CD8-positive, alpha-beta memory T cell (primary cell): ENCODE data around the gene KCNS3. TPM values are rescaled to one million over a fixed set of nuclear protein-coding genes. Genes with fewer than 3 reads are reported as not detected.

ENCODE experiments used
- CTCF ChIA-PET: fragments of 350-600 bp; sonication (Branson Sonifier 250); formaldehyde crosslinking; loops from one replicate; lab custom pipeline; 2021; ENCODE audit warnings: antibody characterized with exemption; lab: Charles Lee
- POLR2A ChIA-PET: fragments of 350-600 bp; sonication (Branson Sonifier 250); formaldehyde crosslinking; loops from one replicate; lab custom pipeline; 2021; ENCODE audit warnings: antibody characterized with exemption; lab: Charles Lee
- DNase-seq, 5 donors: peaks; one replicate each; pipeline versions ENCODE4 v3.0.0 to v3.0.0-alpha.2; 2020 to 2022; ENCODE audit warnings: mixed read lengths in 1 of 5
- H3K27ac ChIP-seq: one replicate; pipeline ENCODE4 v1.7.0; 2013; ENCODE audit warnings: low read depth, mild to moderate bottlenecking, low read length, moderate library complexity
- H3K27me3 ChIP-seq: 2 replicates; pipeline ENCODE4 v1.7.0; 2013; ENCODE audit warnings: low read length, mild to moderate bottlenecking; ENCODE audit not compliant: insufficient read depth, poor library complexity, severe bottlenecking
- H3K36me3 ChIP-seq: 2 replicates; pipeline ENCODE4 v1.7.0; 2013; ENCODE audit warnings: mild to moderate bottlenecking, low read length, moderate library complexity; ENCODE audit not compliant: insufficient read depth
- H3K4me1 ChIP-seq: 2 replicates; pipeline ENCODE4 v1.7.0; 2013; ENCODE audit warnings: mild to moderate bottlenecking, low read length, moderate library complexity; ENCODE audit not compliant: insufficient read depth
- H3K4me3 ChIP-seq: 2 replicates; pipeline ENCODE4 v1.7.0; 2013; ENCODE audit warnings: mild to moderate bottlenecking, low read length
- H3K9me3 ChIP-seq: 2 replicates; pipeline ENCODE4 v1.7.0; 2013; ENCODE audit warnings: mild to moderate bottlenecking, low read length
- H3K27ac Mint-ChIP-seq, 8 donors: one replicate each; pipeline ENCODE4 v1.8.0; 2020 to 2021; ENCODE audit warnings: mixed read lengths in 8 of 8, mild to moderate bottlenecking in 6 of 8, inconsistent platforms in 3 of 8, moderate library complexity in 3 of 8
- H3K27me3 Mint-ChIP-seq, 2 donors: one replicate each; pipeline ENCODE4 v1.8.0; 2020 to 2021; ENCODE audit warnings: mixed read lengths in 2 of 2, mild to moderate bottlenecking in 1 of 2, moderate library complexity in 1 of 2
- H3K36me3 Mint-ChIP-seq, 3 donors: one replicate each; pipeline ENCODE4 v1.8.0; 2020 to 2021; ENCODE audit warnings: mixed read lengths in 3 of 3, inconsistent platforms in 1 of 3, mild to moderate bottlenecking in 1 of 3
- H3K4me1 Mint-ChIP-seq, 3 donors: one replicate each; pipeline ENCODE4 v1.8.0; 2020 to 2021; ENCODE audit warnings: mixed read lengths in 3 of 3, inconsistent platforms in 1 of 3, mild to moderate bottlenecking in 1 of 3
- H3K4me3 Mint-ChIP-seq, 7 donors: one replicate each; pipeline ENCODE4 v1.8.0; 2020 to 2021; ENCODE audit warnings: mixed read lengths in 7 of 7, mild to moderate bottlenecking in 6 of 7, moderate library complexity in 4 of 7, inconsistent platforms in 2 of 7
- H3K9me3 Mint-ChIP-seq, 5 donors: one replicate each; pipeline ENCODE4 v1.8.0; 2020 to 2022; ENCODE audit warnings: mixed read lengths in 5 of 5, mild to moderate bottlenecking in 3 of 5, moderate library complexity in 2 of 5, inconsistent platforms in 1 of 5
- polyA plus RNA-seq: library from polyadenylated mRNA; unstranded; fragments of 300-500 nt; fragmentation: Illumina TruSeq; gene quantifications from one replicate; pipeline ENCODE4 v1.2.3, GENCODE V29; 2021
- total RNA-seq, 2 experiments: library from RNA; stranded (reverse); gene quantifications; one replicate each; pipeline ENCODE4 v1.2.3, GENCODE V29; 2021

The KCNS3 gene
- total and polyA plus RNA-seq, 3 experiments from 2014 or later = not detected

DNA sequence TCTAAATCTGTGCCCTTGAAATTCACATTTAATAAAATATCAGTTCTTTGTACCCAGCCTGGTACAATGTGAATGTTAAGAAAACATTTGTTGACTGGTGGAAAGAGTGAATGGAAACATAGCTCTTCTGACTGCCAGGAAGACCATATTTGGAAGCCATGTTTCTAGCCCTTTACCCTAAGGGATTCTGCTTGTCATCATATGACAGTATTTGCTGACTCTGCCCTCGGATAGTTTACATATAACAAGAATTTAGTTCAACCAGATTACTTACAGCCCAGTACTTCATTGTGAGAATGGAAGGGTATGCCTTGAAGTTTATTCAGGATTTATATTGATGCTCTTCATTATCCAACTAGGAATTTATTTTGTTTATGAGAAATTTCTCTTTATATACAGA, 13.8 kb upstream of the KCNS3 start:
- Mint-ChIP-seq H3K9me3 (no peaks in the 10 kb centered on the region), H3K36me3 (no peaks in the 10 kb centered on the region), H3K4me1 (no peaks in the 10 kb centered on the region), H3K27ac (no peak overlapping the region), H3K4me3 (no peak overlapping the region), H3K27me3 (peaks cover 9 to 40% of the 10 kb centered on the region in 2 donors)
- CTCF ChIA-PET = no interaction called here
- Histone ChIP-seq H3K9me3 (no peaks in the 10 kb centered on the region), H3K4me1 (no peaks in the 10 kb centered on the region), H3K27ac (no peak overlapping the region), H3K36me3 (no peaks in the 10 kb centered on the region), H3K4me3 (no peak overlapping the region), H3K27me3 (no peaks in the 10 kb centered on the region)
- POLR2A ChIA-PET = no interaction called here
- DNase-seq = no peak

DNA sequence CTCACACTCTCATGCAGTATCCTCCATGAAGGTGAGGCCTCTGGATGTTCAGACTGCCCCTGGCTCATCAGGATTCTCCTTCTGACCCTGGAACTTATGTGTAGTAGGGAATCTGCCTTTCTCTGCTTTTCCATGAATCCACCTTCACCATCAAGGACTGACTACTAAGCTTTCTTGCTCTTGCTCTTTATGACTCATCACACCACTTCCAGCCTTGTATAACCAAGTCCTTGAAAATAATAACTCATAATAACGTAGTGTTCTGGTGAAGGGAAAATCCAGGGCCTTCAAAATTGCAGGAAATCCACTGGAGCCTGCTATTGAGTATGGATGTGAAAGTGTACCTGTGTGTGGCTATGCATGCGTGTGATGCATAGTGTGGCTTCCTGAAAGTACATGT, 11.3 kb upstream of the KCNS3 start:
- no peak overlapping the region for H3K4me3 ChIP-seq
- no peak for DNase-seq
- H3K4me3 Mint-ChIP-seq = no peak overlapping the region
- no peaks in the 10 kb centered on the region for H3K36me3 Mint-ChIP-seq
- H3K4me1 ChIP-seq = no peaks in the 10 kb centered on the region
- no peaks in the 10 kb centered on the region for H3K4me1 Mint-ChIP-seq
- no peaks in the 10 kb centered on the region for H3K9me3 Mint-ChIP-seq
- H3K36me3 ChIP-seq = no peaks in the 10 kb centered on the region
- CTCF ChIA-PET = no interaction called here
- no peak overlapping the region for H3K27ac ChIP-seq
- POLR2A ChIA-PET = no interaction called here
- peaks cover 11 to 37% of the 10 kb centered on the region in 2 donors for H3K27me3 Mint-ChIP-seq
- H3K9me3 ChIP-seq = no peaks in the 10 kb centered on the region
- H3K27ac Mint-ChIP-seq = no peak overlapping the region
- H3K27me3 ChIP-seq = no peaks in the 10 kb centered on the region

GRCh38 chr2:17869128-17869527, 9.3 kb upstream of the KCNS3 start:
- ChIA-PET POLR2A (no interaction called here), CTCF (no interaction called here)
- H3K27ac Mint-ChIP-seq = no peak overlapping the region
- H3K27me3 Mint-ChIP-seq = peaks cover 11 to 41% of the 10 kb centered on the region in 2 donors
- Histone ChIP-seq H3K27me3 (no peaks in the 10 kb centered on the region), H3K36me3 (no peaks in the 10 kb centered on the region), H3K9me3 (no peaks in the 10 kb centered on the region), H3K4me1 (no peaks in the 10 kb centered on the region), H3K27ac (no peak overlapping the region), H3K4me3 (no peak overlapping the region)
- no peak overlapping the region for H3K4me3 Mint-ChIP-seq
- peaks cover 0 to 4% (median 0%) of the 10 kb centered on the region in 5 donors for H3K9me3 Mint-ChIP-seq
- no peaks in the 10 kb centered on the region for H3K36me3 Mint-ChIP-seq
- H3K4me1 Mint-ChIP-seq = no peaks in the 10 kb centered on the region
- DNase-seq = no peak

DNA sequence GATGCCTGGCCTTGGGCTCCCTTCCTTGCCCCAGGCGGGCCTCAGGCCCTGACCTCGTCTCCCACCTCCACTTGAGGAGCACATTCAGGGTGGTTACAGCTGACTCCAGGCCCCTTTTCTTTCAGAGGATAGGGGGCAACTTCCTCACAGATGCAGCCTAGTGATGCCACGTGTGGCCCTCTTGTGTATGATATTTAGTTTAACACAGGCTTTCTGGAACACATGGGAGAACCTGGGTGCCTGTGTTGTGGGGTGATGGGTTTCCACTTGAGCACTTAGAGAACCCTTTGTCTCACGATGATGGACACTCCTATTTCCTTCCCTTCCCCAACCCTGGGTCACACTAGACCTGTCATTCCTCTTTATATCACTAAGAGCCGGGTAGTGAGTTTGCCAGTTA, 6.8 kb upstream of the KCNS3 start:
- H3K9me3 Mint-ChIP-seq = peaks cover 0 to 5% (median 0%) of the 10 kb centered on the region in 5 donors
- H3K4me3 ChIP-seq = no peak overlapping the region
- no peak overlapping the region for H3K27ac Mint-ChIP-seq
- no peaks in the 10 kb centered on the region for H3K9me3 ChIP-seq
- H3K4me1 ChIP-seq = no peaks in the 10 kb centered on the region
- peaks cover 5% of the 10 kb centered on the region for H3K27me3 ChIP-seq
- H3K36me3 ChIP-seq = no peaks in the 10 kb centered on the region
- CTCF ChIA-PET = no interaction called here
- no peaks in the 10 kb centered on the region for H3K36me3 Mint-ChIP-seq
- H3K4me3 Mint-ChIP-seq = no peak overlapping the region
- no peak overlapping the region for H3K27ac ChIP-seq
- H3K27me3 Mint-ChIP-seq = peaks cover 24 to 55% of the 10 kb centered on the region in 2 donors
- H3K4me1 Mint-ChIP-seq = no peaks in the 10 kb centered on the region
- POLR2A ChIA-PET = no interaction called here
- no peak for DNase-seq

DNA sequence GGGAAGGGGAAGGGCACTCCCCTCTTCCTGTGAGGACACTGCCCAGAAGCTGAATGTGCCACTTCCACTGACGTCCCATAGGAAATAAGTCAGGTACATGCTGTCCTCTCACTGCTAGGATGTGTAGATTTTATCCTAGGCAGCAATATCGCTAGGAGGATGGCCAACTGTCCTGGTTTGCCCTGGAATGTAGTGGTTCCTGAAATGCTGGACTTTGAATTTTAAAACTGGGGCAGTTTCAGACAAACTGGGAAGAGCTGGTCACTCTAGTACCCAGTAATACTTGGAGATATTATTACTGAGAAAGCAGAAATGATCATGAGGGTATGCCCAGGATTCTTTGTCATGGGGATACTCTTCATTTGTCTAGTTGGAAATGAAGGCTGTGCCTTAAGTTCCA, 5.4 kb upstream of the KCNS3 start:
- H3K4me1 ChIP-seq = no peaks in the 10 kb centered on the region
- no peak overlapping the region for H3K27ac ChIP-seq
- Mint-ChIP-seq H3K4me3 (no peak overlapping the region), H3K27me3 (peaks cover 36 to 63% of the 10 kb centered on the region in 2 donors), H3K36me3 (no peaks in the 10 kb centered on the region), H3K27ac (no peak overlapping the region), H3K4me1 (peaks cover 4 to 10% (median 6%) of the 10 kb centered on the region in 3 donors), H3K9me3 (peaks cover 0 to 5% (median 0%) of the 10 kb centered on the region in 5 donors)
- H3K27me3 ChIP-seq = peaks cover 5% of the 10 kb centered on the region
- CTCF ChIA-PET = no interaction called here
- H3K36me3 ChIP-seq = no peaks in the 10 kb centered on the region
- no peaks in the 10 kb centered on the region for H3K9me3 ChIP-seq
- POLR2A ChIA-PET = no interaction called here
- DNase-seq = no peak
- H3K4me3 ChIP-seq = no peak overlapping the region

DNA sequence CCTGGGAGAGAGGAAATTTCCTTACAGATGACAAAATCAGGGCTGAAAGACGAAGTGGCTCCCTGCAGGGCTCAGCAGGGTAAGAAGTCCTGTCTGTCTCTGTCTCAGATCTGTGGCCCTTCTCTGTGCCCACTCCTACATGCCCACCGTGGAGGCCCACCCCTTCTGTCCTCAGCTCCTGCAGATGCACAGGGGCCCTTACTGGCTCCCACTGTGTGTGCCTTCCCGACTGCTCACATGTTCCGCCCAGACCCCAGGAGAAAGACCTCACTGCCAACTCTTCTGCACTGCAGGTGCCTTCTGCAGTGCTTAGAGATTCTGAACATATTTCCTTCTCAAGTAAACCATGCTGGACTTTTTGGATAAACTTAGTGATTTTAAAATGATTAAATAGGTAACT, 1.9 kb upstream of the KCNS3 start:
- Mint-ChIP-seq H3K36me3 (no peaks in the 10 kb centered on the region), H3K9me3 (peaks cover 0 to 5% (median 2%) of the 10 kb centered on the region in 5 donors), H3K27ac (no peak overlapping the region), H3K4me1 (peaks cover 10 to 29% (median 12%) of the 10 kb centered on the region in 3 donors), H3K27me3 (peaks cover 48 to 66% of the 10 kb centered on the region in 2 donors), H3K4me3 (peak overlapping the region in 1 of 7 donors; percentile 2)
- no peak for DNase-seq
- Histone ChIP-seq H3K9me3 (no peaks in the 10 kb centered on the region), H3K27ac (no peak overlapping the region), H3K4me1 (no peaks in the 10 kb centered on the region), H3K27me3 (peaks cover 15% of the 10 kb centered on the region), H3K36me3 (no peaks in the 10 kb centered on the region), H3K4me3 (no peak overlapping the region)
- POLR2A ChIA-PET = no interaction called here
- CTCF ChIA-PET = no interaction called here

DNA sequence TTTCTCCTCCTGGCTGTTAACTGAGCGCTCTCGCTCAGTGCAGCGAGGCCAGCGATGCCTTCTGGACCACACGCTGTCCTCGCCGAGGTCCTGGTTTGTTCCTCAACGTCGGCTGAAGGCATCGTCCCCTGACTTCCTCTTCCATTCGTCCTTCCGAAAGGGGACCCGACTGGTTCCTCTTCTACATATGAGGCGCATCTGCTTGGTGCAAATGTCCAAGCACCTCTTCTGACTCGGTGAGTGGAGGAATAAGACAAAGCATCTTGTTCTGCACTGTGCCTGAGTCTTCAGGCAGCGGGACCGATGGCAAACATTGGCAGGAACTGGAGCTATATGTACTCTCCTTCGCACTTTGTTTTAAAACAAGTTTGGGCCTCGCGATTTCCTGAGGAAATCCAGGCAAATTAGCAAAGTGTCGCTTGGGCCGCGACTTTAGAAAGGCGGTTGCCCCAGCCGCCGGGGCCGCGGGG, 621 bp upstream of the KCNS3 start:
- DNase-seq = no peak
- no peaks in the 10 kb centered on the region for H3K36me3 Mint-ChIP-seq

GRCh38 chr2:17879137-17879912, 858 bp downstream of the KCNS3 start:
- peaks cover 15% of the 10 kb centered on the region for H3K27me3 ChIP-seq
- POLR2A ChIA-PET = no interaction called here

More for the DNA sequence above, 621 bp upstream of the KCNS3 start:
- Mint-ChIP-seq H3K27me3 (peaks cover 51 to 76% of the 10 kb centered on the region in 2 donors), H3K9me3 (peaks cover 0 to 6% (median 5%) of the 10 kb centered on the region in 5 donors), H3K4me3 (peak overlapping the region in 6 of 7 donors; percentile 59 to 78 (median 70)), H3K27ac (peak overlapping the region in 1 of 8 donors; percentile 20), H3K4me1 (peaks cover 10 to 29% (median 12%) of the 10 kb centered on the region in 3 donors)
- no peak overlapping the region for H3K27ac ChIP-seq
- H3K4me1 ChIP-seq = no peaks in the 10 kb centered on the region
- H3K36me3 ChIP-seq = no peaks in the 10 kb centered on the region
- peaks cover 15% of the 10 kb centered on the region for H3K27me3 ChIP-seq
- ChIA-PET CTCF (no interaction called here), POLR2A (no interaction called here)
- H3K4me3 ChIP-seq = no peak overlapping the region
- H3K9me3 ChIP-seq = no peaks in the 10 kb centered on the region

More at GRCh38 chr2:17879137-17879912, 858 bp downstream of the KCNS3 start:
- Mint-ChIP-seq H3K36me3 (no peaks in the 10 kb centered on the region), H3K9me3 (peaks cover 0 to 6% (median 2%) of the 10 kb centered on the region in 5 donors), H3K27ac (no peak overlapping the region), H3K27me3 (peaks cover 52 to 70% of the 10 kb centered on the region in 2 donors), H3K4me3 (peak overlapping the region in 6 of 7 donors; percentile 19 to 70 (median 54)), H3K4me1 (peaks cover 10 to 29% (median 12%) of the 10 kb centered on the region in 3 donors)
- Histone ChIP-seq H3K36me3 (no peaks in the 10 kb centered on the region), H3K4me1 (no peaks in the 10 kb centered on the region), H3K27ac (no peak overlapping the region), H3K9me3 (no peaks in the 10 kb centered on the region), H3K4me3 (no peak overlapping the region)
- no peak for DNase-seq
- CTCF ChIA-PET = no interaction called here
